Upper lobe of left lung (tissue), 4 donors: ENCODE results near the gene ENDOD1.

Experiments
- CTCF ChIP-seq, 6 experiments: fragments of 450-650 bp in 4 of 6; fragments of 200-600 bp in 2 of 6; sonication (generic) in 2 of 6; IDR thresholded peaks; one replicate each; pipeline ENCODE4 v1.5.1; 2016 to 2019; ENCODE audit warnings: antibody characterized with exemption in 6 of 6
- EP300 ChIP-seq, 4 donors: sonication (generic); formaldehyde crosslinking; IDR thresholded peaks; one replicate each; pipeline ENCODE4 v1.5.1; 2017; ENCODE audit warnings: antibody characterized with exemption in 4 of 4, control low read depth in 2 of 4
- POLR2A ChIP-seq, 4 donors: fragments of 450-650 bp; IDR thresholded peaks; one replicate each; pipeline ENCODE4 v1.5.1; 2016 to 2017; ENCODE audit warnings: antibody characterized with exemption in 4 of 4, mild to moderate bottlenecking in 2 of 4
- POLR2AphosphoS5 ChIP-seq, 2 donors: sonication (generic); formaldehyde crosslinking; IDR thresholded peaks; one replicate each; pipeline ENCODE4 v1.5.1; 2017; ENCODE audit warnings: antibody characterized with exemption in 2 of 2

DNA sequence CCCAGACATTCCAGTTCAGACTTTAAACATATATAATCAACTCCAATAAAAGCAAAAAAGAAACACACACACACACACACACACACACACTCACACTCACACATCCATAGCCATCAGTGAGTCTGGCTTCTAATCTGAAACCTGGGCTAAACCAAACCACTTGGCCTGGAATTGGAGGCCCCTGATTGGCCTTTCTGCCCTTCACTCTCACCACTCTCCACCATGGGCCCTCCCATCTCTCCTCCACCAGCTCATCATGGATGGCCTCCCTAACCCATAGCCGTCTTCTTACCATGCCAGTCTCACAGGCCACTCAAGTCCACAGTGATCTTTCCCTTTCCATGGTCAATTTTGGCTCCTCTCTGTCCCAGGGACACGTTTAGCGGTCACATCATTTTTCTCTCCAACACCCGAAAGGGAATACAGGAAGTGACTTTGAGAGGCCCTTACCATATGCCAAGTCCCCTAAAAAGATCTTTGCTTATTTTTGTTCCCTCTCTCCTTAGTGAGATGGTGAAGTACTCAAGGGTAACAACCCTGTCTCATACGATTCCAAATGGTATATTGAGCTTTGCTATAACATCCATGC, 66.6 kb downstream of the ENDOD1 start:
- TF ChIP-seq CTCF (IDR thresholded peaks at IDR 0.05) = no peak
- TF ChIP-seq POLR2A (IDR thresholded peaks at IDR 0.05) = no peak
- no peak for TF ChIP-seq POLR2AphosphoS5 (IDR thresholded peaks at IDR 0.05)
- no peak for TF ChIP-seq EP300 (IDR thresholded peaks at IDR 0.05)
